ENCODE data around the gene KLHDC4. TPM values are rescaled to one million over a fixed set of nuclear protein-coding genes. Genes with fewer than 3 reads are reported as not detected.

The KLHDC4 gene
- total RNA-seq, 1 experiment from 2014 or later: 76.2 TPM

- Mint-ChIP-seq H3K4me1 (peaks cover 0 to 4% of the 10 kb centered on the region in 2 experiments; a peak in 1 of 4 replicates), H3K27ac (peak overlapping the region in 1 of 3 experiments; percentile 47; a peak in 2 of 7 replicates), H3K4me3 (no peak overlapping the region; a peak in 1 of 5 replicates), H3K36me3 (ENCODE audit: insufficient read depth in 1 of 3, low read depth in 3 of 3) (peaks cover 33 to 49% (median 35%) of the 10 kb centered on the region in 3 experiments), H3K9me3 (peaks cover 5 to 9% of the 10 kb centered on the region in 2 experiments; a peak in 3 of 5 replicates), H3K27me3 (ENCODE audit: low read depth) (no peaks in the 10 kb centered on the region)
- H3K23ac ChIP-seq (ENCODE audit: insufficient read length, low read depth, low read length): no peak overlapping the region
- no peak overlapping the region for H3K14ac ChIP-seq (ENCODE audit: insufficient read depth, low read length)
- H3K27me3 ChIP-seq (ENCODE audit: insufficient read depth, low read length): no peaks in the 10 kb centered on the region
- no peak overlapping the region for H3K9ac ChIP-seq (ENCODE audit: extremely low read depth, insufficient read length, low read length)
- no peak overlapping the region for H2BK20ac ChIP-seq (ENCODE audit: low read depth, low read length, poor library complexity, severe bottlenecking)
- no peak overlapping the region for H3K27ac ChIP-seq (ENCODE audit: insufficient read length, low read depth, low read length)
- H3K23me2 ChIP-seq (ENCODE audit: insufficient read length, low read depth, low read length, poor library complexity, severe bottlenecking): no peaks in the 10 kb centered on the region
- no peak overlapping the region for H2AFZ ChIP-seq (ENCODE audit: low read length)
- H2BK12ac ChIP-seq (ENCODE audit: insufficient read length, low read depth, low read length): no peak overlapping the region
- H3K4ac ChIP-seq (ENCODE audit: low read depth, low read length): no peak overlapping the region
- H3K4me1 ChIP-seq (ENCODE audit: insufficient read depth, low read length): no peaks in the 10 kb centered on the region
- H3K9me3 ChIP-seq (ENCODE audit: control insufficient read depth, low read depth, low read length): no peaks in the 10 kb centered on the region
- no peak overlapping the region for H4K91ac ChIP-seq (ENCODE audit: insufficient read length, low read depth, low read length)
- no CpG with 5 or more reads among the region's 8 CpGs for WGBS (ENCODE audit: extremely low coverage, insufficient read length, low lambda C conversion rate)
- H3K79me1 ChIP-seq (ENCODE audit: insufficient read depth, low read depth, low read length, poor library complexity, severe bottlenecking): peaks cover 16% of the 10 kb centered on the region
- no peak overlapping the region for H4K5ac ChIP-seq (ENCODE audit: insufficient read length, low read depth, low read length)
- no peak overlapping the region for H4K8ac ChIP-seq (replicated peaks; ENCODE audit: insufficient read length, low read depth, low read length)
- H2BK120ac ChIP-seq (ENCODE audit: low read depth, low read length, poor library complexity, severe bottlenecking): no peak overlapping the region
- no peak overlapping the region for H3T11ph ChIP-seq (ENCODE audit: low read length)
- no peak overlapping the region for H2BK15ac ChIP-seq (ENCODE audit: low read depth, low read length)
- no peak overlapping the region for H3K4me2 ChIP-seq (ENCODE audit: insufficient read depth, insufficient read length, low read length)
- H2BK5ac ChIP-seq (ENCODE audit: insufficient read length, low read length): no peak overlapping the region
- no peak overlapping the region for H2AK5ac ChIP-seq (ENCODE audit: insufficient read length, low read length)
- peaks cover 4% of the 10 kb centered on the region; the same call in 1 of the 2 replicates for H3K79me2 ChIP-seq (ENCODE audit: insufficient read depth, low read length)
- peaks cover 8% of the 10 kb centered on the region for H4K20me1 ChIP-seq (ENCODE audit: control insufficient read depth, insufficient read depth, insufficient read length)
- H3K56ac ChIP-seq (ENCODE audit: insufficient read length, low read depth, low read length): no peak overlapping the region
- no peak overlapping the region for H3K18ac ChIP-seq (ENCODE audit: insufficient read length, low read depth, low read length)
- no peak for DNase-seq
- no peak for TF ChIP-seq CTCF (conservative IDR thresholded peaks at IDR 0.05)
These were observed 25.3 kb downstream of the KLHDC4 start for GRCh38 chr16:87740441-87740840.

Data from H9 (cell line).